Fibroblast of skin of left quadriceps (primary cell): Measurements from ENCODE around the gene SSX2IP.
"Not testable (repeated sequence)": the region's sequence is repeated elsewhere in the genome, so short reads cannot be mapped to it uniquely, and the experiment has no call there.

Source experiments
- DNase-seq, 2 experiments: peaks; one replicate each; pipeline ENCODE4 v3.0.0-alpha.2; 2013; ENCODE audit warnings: low read depth in 2 of 2

Gene SSX2IP

GRCh38 chr1:84690397-84691121 lies at the start of gene SSX2IP:
Gene SSX2IP (minus strand): TSS chr1:84690461. CDS start chr1:84671219, 19,242 bp downstream.
- DNase-seq, result peak; percentile 91

DNA sequence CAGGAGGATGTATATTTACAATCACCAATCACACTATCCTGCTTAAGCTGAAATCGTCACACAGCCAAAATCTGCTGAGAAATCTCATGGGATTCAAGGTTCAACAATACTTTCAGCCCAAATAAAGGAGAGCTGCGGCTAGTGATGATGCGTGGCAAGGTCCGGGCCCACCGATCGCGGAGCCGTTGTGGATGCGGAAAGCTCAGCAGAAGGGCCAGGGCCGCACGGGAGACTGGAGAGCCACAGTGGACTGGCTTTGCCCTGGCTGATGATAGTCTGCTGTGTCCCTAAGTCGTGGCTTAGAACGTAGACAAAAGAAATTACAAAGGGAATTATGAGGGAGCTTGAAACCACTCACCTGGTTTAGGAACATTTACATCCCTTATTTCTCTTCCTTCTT lies 48.0 kb upstream of the SSX2IP start:
- no peak for DNase-seq

DNA sequence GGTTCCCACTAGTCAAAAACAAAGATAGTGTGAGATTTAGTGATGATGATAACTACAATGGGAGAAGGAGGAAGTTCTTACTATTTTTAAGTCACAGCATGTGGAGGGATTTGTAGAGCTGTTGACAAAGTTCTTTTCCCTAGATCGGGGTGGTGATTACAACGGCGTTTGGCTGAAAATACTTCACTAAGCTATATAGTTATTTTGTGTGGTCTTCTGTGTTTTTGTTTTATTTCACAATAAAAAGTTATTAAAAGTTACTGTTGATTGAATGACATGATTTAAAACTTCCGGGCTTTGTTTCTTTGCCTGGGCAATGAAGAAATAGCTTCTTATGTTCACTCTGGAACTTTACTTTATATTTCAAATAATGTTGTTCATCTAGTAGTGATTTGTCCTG lies 47.3 kb upstream of the SSX2IP start:
- DNase-seq, result no peak

- no peak for DNase-seq
Measured at GRCh38 chr1:84736944-84737343, 46.7 kb upstream of the SSX2IP start.

GRCh38 chr1:84736445-84736844 lies 46.2 kb upstream of the SSX2IP start:
- DNase-seq, result no peak

DNA sequence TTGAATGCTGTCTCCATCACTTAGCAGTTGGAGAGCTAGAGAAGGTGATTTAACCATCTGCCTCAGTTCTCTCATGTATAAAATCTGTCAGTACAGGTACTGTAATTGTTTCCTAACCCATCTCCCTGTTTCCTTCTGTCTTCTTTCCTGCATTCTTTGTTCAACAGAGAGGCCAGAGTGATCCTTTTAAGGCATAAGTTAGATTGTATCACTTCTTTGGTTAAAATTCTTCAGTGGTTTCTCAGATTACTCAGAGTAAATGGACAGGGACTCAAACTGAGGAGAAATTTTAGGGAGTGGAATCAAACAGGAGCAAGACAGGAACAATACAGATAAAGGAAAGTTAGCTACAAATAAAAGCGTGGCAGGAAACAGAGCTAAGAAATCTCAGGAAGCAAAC lies 45.2 kb upstream of the SSX2IP start:
- DNase-seq, result no peak

DNA sequence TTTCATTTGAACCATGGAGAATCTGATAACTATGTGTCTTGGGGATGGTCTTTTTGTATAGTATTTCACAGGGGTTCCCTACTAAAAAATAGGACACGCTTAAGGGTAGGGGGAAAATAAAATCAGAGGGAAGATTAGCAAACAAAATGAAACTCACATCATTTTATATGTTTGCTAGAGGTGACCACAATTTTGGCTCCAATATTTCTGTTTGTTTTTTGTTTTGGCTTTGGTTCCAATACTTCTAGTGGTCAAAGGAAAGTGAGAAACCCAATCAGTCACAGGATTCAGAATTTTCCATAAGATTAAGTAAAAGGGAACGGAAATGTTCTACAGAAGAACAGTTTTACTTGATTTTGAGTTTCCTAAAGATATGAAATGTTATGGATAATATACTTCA lies 42.3 kb upstream of the SSX2IP start:
- no peak for DNase-seq

GRCh38 chr1:84731519-84731918 lies 41.3 kb upstream of the SSX2IP start:
- DNase-seq, result no peak

DNA sequence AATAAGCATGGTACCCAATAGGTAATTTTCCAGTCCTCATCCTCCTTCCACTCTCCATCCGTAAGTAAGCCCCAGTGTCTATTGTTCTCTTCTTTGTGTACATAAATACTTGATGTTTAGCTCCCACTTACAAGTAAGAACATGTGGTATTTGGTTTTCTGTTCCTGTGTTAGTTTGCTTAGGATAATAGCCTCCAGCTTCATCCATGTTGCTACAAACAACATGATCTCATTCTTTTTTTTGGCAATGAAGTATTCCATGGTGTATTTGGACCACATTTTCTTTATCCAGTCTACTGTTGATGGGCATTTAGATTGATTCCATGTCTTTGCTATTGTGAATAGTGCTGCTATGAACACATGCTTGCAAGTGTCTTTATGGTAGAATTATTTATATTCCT lies 37.5 kb upstream of the SSX2IP start:
- not testable (repeated sequence) for DNase-seq

GRCh38 chr1:84726593-84727499 lies 36.6 kb upstream of the SSX2IP start:
- DNase-seq, result no peak

DNA sequence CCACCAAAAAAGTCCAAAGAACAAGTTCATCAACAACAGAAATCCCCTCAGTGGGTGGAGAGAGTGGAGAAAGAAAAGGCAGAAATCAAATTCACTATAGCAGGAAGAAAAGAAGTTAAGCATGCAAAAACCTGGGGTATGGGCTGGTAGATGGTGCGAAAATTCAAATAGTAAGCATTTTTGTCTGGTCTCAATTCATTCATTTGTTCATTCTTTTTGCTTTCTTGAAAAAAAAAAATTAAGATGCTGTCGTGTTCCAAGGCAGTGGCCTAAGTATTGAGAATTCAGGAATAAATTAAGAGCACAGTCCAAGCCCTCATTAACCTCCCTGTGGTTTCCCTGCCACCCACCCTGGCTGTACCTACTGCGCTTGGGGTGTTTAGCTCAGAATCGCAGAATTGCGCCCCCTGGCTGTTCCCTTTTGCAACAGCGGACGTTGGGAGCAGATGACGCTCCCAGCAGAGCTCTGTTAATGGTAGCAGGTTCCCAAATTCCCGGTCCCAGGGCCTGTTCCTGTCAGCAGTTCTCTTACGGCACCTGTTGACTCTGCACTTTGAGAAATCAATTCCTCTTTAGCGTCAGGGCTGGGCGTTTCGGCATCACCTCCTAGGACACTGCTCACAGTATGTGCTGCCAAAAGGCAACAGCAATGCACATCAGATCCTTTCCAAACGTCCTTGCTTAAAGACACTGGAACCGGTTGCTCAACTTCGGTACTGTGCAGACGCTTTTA lies 34.0 kb upstream of the SSX2IP start:
- DNase-seq, result no peak

GRCh38 chr1:84722794-84723193 lies 32.5 kb upstream of the SSX2IP start:
- DNase-seq, result peak; percentile 79 to 83

DNA sequence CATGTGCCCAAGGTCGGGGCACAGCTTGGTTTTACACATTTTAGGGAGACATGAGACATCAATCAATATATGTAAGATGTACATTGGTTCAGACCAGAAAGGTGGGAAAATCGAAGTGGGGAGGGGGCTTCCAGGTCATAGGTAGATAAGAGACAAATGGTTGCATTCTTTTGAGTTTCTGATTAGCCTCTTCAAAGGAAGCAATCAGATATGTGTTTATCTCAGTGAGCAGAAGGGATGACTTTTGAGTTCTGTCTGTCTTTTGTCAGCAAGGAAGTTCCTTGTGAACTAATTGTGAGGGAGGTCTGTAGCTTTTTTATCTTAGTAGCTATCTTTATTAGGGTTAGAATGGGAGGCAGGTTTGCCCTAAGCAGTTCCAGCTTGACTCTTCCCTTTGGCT lies 31.6 kb upstream of the SSX2IP start:
- not testable (repeated sequence) for DNase-seq

DNA sequence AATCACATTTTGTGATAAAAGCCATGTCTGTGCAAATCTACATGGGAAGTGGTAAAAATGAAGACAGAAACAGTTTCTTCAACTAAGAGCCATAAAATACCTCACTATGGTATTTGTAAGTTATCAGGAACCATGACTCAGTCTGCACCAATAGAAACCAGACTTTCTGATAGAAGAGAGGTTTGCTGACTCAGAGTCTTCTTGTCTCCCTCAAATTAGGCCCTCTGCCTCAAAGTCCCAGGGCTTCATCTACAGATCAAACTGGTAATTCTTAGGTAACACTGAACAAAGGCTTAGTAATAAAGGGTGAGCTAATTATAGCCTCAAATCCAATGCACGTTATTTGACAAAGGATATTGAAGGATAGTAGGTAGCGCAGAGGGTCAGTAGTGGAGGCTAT lies 30.9 kb upstream of the SSX2IP start:
- DNase-seq, result peak; percentile 70 to 72

DNA sequence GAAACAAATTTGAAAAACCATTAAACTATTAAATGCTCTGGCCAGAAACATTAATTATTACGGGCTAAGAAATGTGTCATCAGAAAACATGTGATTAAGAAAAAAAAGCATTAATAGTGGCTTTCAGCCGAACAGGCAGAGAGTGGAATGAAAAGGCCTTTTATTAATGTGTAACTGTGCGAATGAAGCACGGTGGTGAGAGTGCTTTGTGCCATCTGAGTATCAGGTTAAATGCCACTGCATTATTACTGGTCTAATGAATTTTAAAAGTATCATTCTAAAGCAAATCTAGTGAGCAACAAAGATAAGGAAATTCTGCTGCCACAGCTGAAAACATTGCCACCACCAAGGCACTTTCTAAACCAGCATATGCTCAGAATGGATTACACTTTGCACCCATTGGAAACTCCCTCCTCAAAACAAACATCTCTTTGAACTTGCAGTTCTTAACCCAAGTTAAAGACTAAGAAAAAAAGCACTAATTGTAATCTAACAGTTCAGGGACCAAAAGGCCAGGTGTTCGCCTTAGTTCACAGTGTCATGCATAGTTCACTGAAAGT lies 30.0 kb upstream of the SSX2IP start:
- no peak for DNase-seq

- no peak for DNase-seq
Measured at GRCh38 chr1:84719543-84720217, 29.4 kb upstream of the SSX2IP start.

GRCh38 chr1:84715342-84716019 lies 25.2 kb upstream of the SSX2IP start:
- DNase-seq, result no peak

DNA sequence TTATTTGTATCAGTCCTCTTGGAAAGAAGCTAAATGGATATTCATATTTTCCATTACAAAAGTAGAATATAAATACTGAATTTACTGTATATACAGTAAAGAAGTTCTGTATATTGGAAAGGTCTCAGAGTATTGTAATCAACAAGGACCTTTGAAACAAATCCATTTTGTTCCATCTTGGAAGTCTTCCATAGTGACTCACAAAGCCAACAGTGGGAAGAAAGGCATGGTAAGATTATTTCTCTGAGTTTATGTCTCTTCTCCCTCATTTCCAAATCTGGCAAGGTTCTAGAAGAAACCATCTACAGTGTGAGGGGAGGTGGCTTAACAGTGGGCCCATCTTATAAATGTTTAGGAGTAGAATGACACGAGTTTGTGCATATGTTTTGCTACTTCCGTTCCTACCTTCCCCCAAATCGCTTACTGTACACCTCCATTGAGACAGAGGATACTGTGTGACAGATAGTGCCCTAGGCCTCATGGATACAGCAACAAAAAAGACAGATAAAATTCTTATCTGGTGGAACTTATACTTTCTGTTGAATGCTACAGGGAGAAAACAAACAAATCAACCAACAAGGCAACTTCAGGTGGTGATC lies 22.1 kb upstream of the SSX2IP start:
- DNase-seq, result peak; percentile 70 to 73

- no peak for DNase-seq
Measured at GRCh38 chr1:84711869-84712268, 21.6 kb upstream of the SSX2IP start.

DNA sequence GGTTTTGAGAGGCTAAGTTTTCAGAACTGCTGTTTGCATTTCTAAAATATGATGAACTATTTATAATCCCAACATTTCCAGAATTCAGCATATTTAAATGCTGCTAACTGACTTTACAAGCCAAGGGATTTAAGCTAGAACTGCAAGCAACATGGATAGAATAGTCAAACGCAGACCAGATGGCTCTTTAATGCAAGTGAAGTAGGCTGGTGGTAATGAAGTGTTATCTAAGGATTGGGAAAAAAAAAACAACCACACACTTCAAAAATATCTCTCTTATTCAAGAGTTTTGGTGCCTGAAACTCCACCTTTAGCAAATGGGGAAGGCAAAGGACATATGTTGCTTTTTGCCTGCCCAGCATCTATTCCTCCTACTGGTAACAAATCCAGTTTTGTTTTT lies 20.9 kb upstream of the SSX2IP start:
- DNase-seq, result no peak
